ENCODE results near the gene ATP5ME. TPM values are rescaled to one million over a fixed set of nuclear protein-coding genes. Genes with fewer than 3 reads are reported as not detected.

ATP5ME gene
- total and polyA plus RNA-seq, 4 donors, result 31.4 to 621 (median 169) TPM

GRCh38 chr4:678331-679103, 4.4 kb upstream of the ATP5ME start:
- Histone ChIP-seq H3K36me3 (ENCODE audit: control insufficient read depth in 4 of 4, insufficient read depth in 3 of 4, low read depth in 1 of 4, low read length in 3 of 4) (no peaks in the 10 kb centered on the region), H3K27me3 (ENCODE audit: control insufficient read depth in 4 of 4, insufficient read depth in 4 of 4, low read length in 3 of 4) (no peaks in the 10 kb centered on the region), H3K27ac (ENCODE audit: low read depth in 1 of 2, low read length in 2 of 2) (no peak overlapping the region), H3K4me1 (ENCODE audit: control insufficient read depth in 4 of 4, insufficient read depth in 4 of 4, low read length in 3 of 4) (peaks cover 7 to 21% (median 13%) of the 10 kb centered on the region in 4 donors), H3K4me3 (ENCODE audit: low read depth in 1 of 3, low read length in 3 of 3) (no peak overlapping the region), H3K9me3 (ENCODE audit: control insufficient read depth in 4 of 4, low read length in 3 of 4) (no peaks in the 10 kb centered on the region), H3K9ac (ENCODE audit: low read depth in 1 of 2, low read length in 2 of 2) (no peak overlapping the region)
- 72% methylated on average over 14 of the region's 14 CpGs for WGBS
- TF ChIP-seq HNF4G (IDR thresholded peaks at IDR 0.05) (no peak), GABPA (IDR thresholded peaks at IDR 0.05 in 1 of 2, conservative IDR thresholded peaks at IDR 0.05 in 1 of 2) (no peak), FOXA2 (IDR thresholded peaks at IDR 0.05) (no peak), TAF1 (conservative IDR thresholded peaks at IDR 0.05) (no peak), FOXA1 (IDR thresholded peaks at IDR 0.05) (no peak), RXRA (IDR thresholded peaks at IDR 0.05) (no peak), EGR1 (IDR thresholded peaks at IDR 0.05; ENCODE audit: low read depth in 2 of 2) (no peak), HNF4A (conservative IDR thresholded peaks at IDR 0.05) (no peak), MAX (IDR thresholded peaks at IDR 0.05) (no peak), SP1 (IDR thresholded peaks at IDR 0.05) (no peak), YY1 (IDR thresholded peaks at IDR 0.05) (no peak), NR2F2 (IDR thresholded peaks at IDR 0.05) (no peak), JUND (IDR thresholded peaks at IDR 0.05) (no peak), RAD21 (IDR thresholded peaks at IDR 0.05) (no peak)
- TF ChIP-seq, protein P1, sequence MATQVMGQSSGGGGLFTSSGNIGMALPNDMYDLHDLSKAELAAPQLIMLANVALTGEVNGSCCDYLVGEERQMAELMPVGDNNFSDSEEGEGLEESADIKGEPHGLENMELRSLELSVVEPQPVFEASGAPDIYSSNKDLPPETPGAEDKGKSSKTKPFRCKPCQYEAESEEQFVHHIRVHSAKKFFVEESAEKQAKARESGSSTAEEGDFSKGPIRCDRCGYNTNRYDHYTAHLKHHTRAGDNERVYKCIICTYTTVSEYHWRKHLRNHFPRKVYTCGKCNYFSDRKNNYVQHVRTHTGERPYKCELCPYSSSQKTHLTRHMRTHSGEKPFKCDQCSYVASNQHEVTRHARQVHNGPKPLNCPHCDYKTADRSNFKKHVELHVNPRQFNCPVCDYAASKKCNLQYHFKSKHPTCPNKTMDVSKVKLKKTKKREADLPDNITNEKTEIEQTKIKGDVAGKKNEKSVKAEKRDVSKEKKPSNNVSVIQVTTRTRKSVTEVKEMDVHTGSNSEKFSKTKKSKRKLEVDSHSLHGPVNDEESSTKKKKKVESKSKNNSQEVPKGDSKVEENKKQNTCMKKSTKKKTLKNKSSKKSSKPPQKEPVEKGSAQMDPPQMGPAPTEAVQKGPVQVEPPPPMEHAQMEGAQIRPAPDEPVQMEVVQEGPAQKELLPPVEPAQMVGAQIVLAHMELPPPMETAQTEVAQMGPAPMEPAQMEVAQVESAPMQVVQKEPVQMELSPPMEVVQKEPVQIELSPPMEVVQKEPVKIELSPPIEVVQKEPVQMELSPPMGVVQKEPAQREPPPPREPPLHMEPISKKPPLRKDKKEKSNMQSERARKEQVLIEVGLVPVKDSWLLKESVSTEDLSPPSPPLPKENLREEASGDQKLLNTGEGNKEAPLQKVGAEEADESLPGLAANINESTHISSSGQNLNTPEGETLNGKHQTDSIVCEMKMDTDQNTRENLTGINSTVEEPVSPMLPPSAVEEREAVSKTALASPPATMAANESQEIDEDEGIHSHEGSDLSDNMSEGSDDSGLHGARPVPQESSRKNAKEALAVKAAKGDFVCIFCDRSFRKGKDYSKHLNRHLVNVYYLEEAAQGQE (IDR thresholded peaks at IDR 0.05), result no peak
- TF ChIP-seq, protein P2, sequence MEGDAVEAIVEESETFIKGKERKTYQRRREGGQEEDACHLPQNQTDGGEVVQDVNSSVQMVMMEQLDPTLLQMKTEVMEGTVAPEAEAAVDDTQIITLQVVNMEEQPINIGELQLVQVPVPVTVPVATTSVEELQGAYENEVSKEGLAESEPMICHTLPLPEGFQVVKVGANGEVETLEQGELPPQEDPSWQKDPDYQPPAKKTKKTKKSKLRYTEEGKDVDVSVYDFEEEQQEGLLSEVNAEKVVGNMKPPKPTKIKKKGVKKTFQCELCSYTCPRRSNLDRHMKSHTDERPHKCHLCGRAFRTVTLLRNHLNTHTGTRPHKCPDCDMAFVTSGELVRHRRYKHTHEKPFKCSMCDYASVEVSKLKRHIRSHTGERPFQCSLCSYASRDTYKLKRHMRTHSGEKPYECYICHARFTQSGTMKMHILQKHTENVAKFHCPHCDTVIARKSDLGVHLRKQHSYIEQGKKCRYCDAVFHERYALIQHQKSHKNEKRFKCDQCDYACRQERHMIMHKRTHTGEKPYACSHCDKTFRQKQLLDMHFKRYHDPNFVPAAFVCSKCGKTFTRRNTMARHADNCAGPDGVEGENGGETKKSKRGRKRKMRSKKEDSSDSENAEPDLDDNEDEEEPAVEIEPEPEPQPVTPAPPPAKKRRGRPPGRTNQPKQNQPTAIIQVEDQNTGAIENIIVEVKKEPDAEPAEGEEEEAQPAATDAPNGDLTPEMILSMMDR (IDR thresholded peaks at IDR 0.05; ENCODE audit: low read depth, low read length, missing input control), result no peak
- TF ChIP-seq, protein P3, sequence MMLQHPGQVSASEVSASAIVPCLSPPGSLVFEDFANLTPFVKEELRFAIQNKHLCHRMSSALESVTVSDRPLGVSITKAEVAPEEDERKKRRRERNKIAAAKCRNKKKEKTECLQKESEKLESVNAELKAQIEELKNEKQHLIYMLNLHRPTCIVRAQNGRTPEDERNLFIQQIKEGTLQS (IDR thresholded peaks at IDR 0.05), result no peak
- no peak for DNase-seq (ENCODE audit: low spot score)

All from liver (tissue), 9 donors.